ENCODE results near the gene ZNF599.
"Not testable (repeated sequence)": the region's sequence is repeated elsewhere in the genome, so short reads cannot be mapped to it uniquely, and the experiment has no call there.

ZNF599 gene

GRCh38 chr19:34804115-34804514, 31.1 kb upstream of the ZNF599 start:
- Histone ChIP-seq H3K4me3 (replicated peaks; ENCODE audit: insufficient read depth, low read length) (no peak overlapping the region), H3K27me3 (ENCODE audit: insufficient read depth, poor library complexity, severe bottlenecking) (no peaks in the 10 kb centered on the region), H3K27ac (replicated peaks) (no peak overlapping the region)
- TF ChIP-seq REST (IDR thresholded peaks at IDR 0.05; ENCODE audit: insufficient replicate concordance, low read depth) (no peak), SPI1 (IDR thresholded peaks at IDR 0.05; ENCODE audit: borderline replicate concordance, low read depth) (no peak), GABPA (IDR thresholded peaks at IDR 0.05; ENCODE audit: low read depth) (no peak), POLR2AphosphoS5 (IDR thresholded peaks at IDR 0.05; ENCODE audit: low read depth) (no peak), CTCF (IDR thresholded peaks at IDR 0.05; ENCODE audit: insufficient read depth, low read length) (no peak)
- DNase-seq (ENCODE audit: low read depth in 1 of 2, low spot score in 1 of 2), result no peak

GRCh38 chr19:34796953-34797352, 23.9 kb upstream of the ZNF599 start:
- not testable (repeated sequence) for H3K27me3 ChIP-seq (ENCODE audit: insufficient read depth, poor library complexity, severe bottlenecking); H3K4me3 ChIP-seq (replicated peaks; ENCODE audit: insufficient read depth, low read length); H3K27ac ChIP-seq (replicated peaks); DNase-seq (ENCODE audit: low read depth in 1 of 2, low spot score in 1 of 2)

- Histone ChIP-seq H3K27ac (replicated peaks) (no peak overlapping the region), H3K27me3 (ENCODE audit: insufficient read depth, poor library complexity, severe bottlenecking) (no peaks in the 10 kb centered on the region), H3K4me3 (replicated peaks; ENCODE audit: insufficient read depth, low read length) (no peak overlapping the region)
- DNase-seq (ENCODE audit: low read depth in 1 of 2, low spot score in 1 of 2), result no peak
- TF ChIP-seq REST (IDR thresholded peaks at IDR 0.05; ENCODE audit: insufficient replicate concordance, low read depth) (no peak), CTCF (IDR thresholded peaks at IDR 0.05; ENCODE audit: insufficient read depth, low read length) (no peak), GABPA (IDR thresholded peaks at IDR 0.05; ENCODE audit: low read depth) (no peak), SPI1 (IDR thresholded peaks at IDR 0.05; ENCODE audit: borderline replicate concordance, low read depth) (no peak), POLR2AphosphoS5 (IDR thresholded peaks at IDR 0.05; ENCODE audit: low read depth) (no peak)
Measured at GRCh38 chr19:34794066-34794960, 21.3 kb upstream of the ZNF599 start.

GRCh38 chr19:34793565-34793964, 20.6 kb upstream of the ZNF599 start:
- Histone ChIP-seq H3K27ac (replicated peaks) (no peak overlapping the region), H3K4me3 (replicated peaks; ENCODE audit: insufficient read depth, low read length) (no peak overlapping the region), H3K27me3 (ENCODE audit: insufficient read depth, poor library complexity, severe bottlenecking) (no peaks in the 10 kb centered on the region)
- DNase-seq (ENCODE audit: low read depth in 1 of 2, low spot score in 1 of 2), result no peak
- TF ChIP-seq CTCF (IDR thresholded peaks at IDR 0.05; ENCODE audit: insufficient read depth, low read length) (no peak), POLR2AphosphoS5 (IDR thresholded peaks at IDR 0.05; ENCODE audit: low read depth) (no peak), SPI1 (IDR thresholded peaks at IDR 0.05; ENCODE audit: borderline replicate concordance, low read depth) (no peak), REST (IDR thresholded peaks at IDR 0.05; ENCODE audit: insufficient replicate concordance, low read depth) (no peak), GABPA (IDR thresholded peaks at IDR 0.05; ENCODE audit: low read depth) (no peak)
